Measurements from ENCODE around the gene PAPOLG. TPM values are rescaled to one million over a fixed set of nuclear protein-coding genes. Genes with fewer than 3 reads are reported as not detected.

Gene PAPOLG
- total RNA-seq = 12.4 and 16.9 TPM in 2 replicates

DNA sequence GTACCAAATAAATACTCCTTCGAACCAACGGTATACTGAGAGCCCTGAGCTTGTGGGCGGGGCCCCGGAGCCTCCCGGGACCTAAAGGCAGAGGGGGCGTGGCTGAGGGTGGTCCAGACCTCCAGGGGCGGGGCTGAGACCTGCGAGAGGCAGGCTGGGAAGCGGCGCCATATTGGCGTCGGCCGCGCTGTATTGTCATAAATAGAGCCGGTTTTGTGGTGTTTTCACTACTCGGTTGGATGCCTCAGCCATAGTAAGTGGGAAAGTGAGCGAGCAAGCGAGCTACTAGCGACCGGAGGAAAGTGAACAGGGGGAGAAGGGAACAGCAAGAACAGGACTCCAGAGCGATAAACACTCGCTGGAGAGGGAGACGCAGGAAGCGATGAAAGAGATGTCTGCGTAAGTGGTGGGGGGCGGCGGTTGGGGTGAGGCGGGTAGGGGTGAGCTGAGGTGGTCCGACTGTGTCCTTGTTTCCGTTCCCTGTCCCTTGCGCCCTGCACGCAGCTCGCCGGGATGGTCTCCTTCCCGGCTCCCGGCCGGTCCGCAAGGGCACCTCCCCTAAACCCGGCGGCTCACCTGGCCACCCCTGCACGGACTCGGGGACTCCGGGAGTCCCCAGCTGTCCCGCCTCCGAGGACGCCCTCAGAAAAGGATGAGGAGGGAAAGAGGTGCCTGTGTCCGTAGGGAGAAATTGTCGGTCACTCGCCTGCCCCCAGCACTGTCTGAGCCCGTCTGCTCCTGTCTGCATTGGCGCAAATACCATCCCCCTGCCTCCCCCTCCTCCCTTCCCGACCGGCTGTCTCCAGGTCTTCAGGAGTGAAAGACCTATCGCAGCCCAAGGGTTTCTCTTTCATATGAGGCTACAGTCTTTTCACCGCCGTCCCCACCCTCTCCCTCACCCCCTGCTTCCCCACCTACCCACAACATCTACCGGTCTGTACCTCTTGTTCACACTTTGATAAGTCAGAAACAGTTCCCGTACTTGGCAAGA is at the start of gene PAPOLG:
TSS of gene PAPOLG (plus strand) at position 172 of the 991 bp plus-strand sequence. CDS start at position 383, 211 bp downstream.

Other genes starting within 250 kb of the PAPOLG start
- gene BCL11A, start 202.6 kb upstream of the PAPOLG start, total RNA-seq = under 0.01 and 0.15 TPM in 2 replicates
- gene REL, start 125.3 kb downstream of the PAPOLG start, total RNA-seq = 2.8 and 3.3 TPM in 2 replicates